ENCODE results near the gene ACBD3.

DNA sequence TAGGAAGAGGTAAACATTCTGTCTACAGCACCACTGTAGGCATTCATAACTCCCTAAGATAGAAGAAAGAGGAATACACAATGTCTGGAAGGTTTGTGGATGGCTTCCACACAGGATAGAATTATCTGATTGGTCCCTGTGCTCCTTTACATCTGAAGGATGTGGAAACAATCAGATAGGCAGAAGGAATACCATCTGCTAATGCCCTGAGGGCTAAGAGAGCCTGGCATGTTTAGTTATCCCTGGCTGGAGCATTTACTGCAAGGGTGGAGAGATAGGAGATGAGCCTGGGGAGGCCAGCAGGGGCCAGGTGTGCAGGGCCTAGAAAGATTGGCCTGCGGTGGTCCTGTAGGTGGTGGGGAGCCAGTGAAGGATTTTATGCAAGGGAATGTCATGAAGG lies 8.6 kb upstream of the ACBD3 start:
- TF ChIP-seq, protein P1, sequence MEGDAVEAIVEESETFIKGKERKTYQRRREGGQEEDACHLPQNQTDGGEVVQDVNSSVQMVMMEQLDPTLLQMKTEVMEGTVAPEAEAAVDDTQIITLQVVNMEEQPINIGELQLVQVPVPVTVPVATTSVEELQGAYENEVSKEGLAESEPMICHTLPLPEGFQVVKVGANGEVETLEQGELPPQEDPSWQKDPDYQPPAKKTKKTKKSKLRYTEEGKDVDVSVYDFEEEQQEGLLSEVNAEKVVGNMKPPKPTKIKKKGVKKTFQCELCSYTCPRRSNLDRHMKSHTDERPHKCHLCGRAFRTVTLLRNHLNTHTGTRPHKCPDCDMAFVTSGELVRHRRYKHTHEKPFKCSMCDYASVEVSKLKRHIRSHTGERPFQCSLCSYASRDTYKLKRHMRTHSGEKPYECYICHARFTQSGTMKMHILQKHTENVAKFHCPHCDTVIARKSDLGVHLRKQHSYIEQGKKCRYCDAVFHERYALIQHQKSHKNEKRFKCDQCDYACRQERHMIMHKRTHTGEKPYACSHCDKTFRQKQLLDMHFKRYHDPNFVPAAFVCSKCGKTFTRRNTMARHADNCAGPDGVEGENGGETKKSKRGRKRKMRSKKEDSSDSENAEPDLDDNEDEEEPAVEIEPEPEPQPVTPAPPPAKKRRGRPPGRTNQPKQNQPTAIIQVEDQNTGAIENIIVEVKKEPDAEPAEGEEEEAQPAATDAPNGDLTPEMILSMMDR (IDR thresholded peaks at IDR 0.05): no peak
- TF ChIP-seq POLR2A (IDR thresholded peaks at IDR 0.05) (no peak), EP300 (IDR thresholded peaks at IDR 0.05) (no peak)
